Testis (tissue), 3 donors: ENCODE data around the gene ABCA4. TPM values are rescaled to one million over a fixed set of nuclear protein-coding genes. Genes with fewer than 3 reads are reported as not detected.

ENCODE experiments used
- DNase-seq: peaks from one replicate; pipeline ENCODE4 v3.0.0-alpha.2; 2019
- H3K27ac ChIP-seq, 2 donors: fragments of 200-600 bp; sonication (generic); one replicate each; pipeline ENCODE4 v1.5.1; 2019
- H3K27me3 ChIP-seq: fragments of 200-600 bp; sonication (generic); one replicate; pipeline ENCODE4 v1.5.1; 2019
- H3K36me3 ChIP-seq: fragments of 200-600 bp; sonication (generic); one replicate; pipeline ENCODE4 v1.5.1; 2017; ENCODE audit warnings: low read depth; ENCODE audit errors: missing control alignments
- H3K4me1 ChIP-seq: fragments of 200-600 bp; sonication (generic); one replicate; pipeline ENCODE4 v1.5.1; 2019
- H3K4me3 ChIP-seq, 2 donors: fragments of 200-600 bp; sonication (generic); one replicate each; pipeline ENCODE4 v1.5.1; 2017 to 2019
- H3K9me3 ChIP-seq: fragments of 200-600 bp; sonication (generic); one replicate; pipeline ENCODE4 v1.5.1; 2017
- POLR2A ChIP-seq: fragments of 450-650 bp; IDR thresholded peaks from one replicate; pipeline ENCODE4 v1.6.1; 2017; ENCODE audit warnings: antibody characterized with exemption, mild to moderate bottlenecking, moderate library complexity
- WGBS, 2 donors: methylation state at CpG; one replicate each; pipeline ENCODE4 v1.1.5; 2018; 5-methylcytosine and 5-hydroxymethylcytosine counted together
- intact Hi-C: fragments of 100-400 bp; cut with DNase I; formaldehyde crosslinking; loops from one replicate; pipeline ENCODE4 v1.15.1; 2023; ENCODE audit warnings: low total_unique reads
- polyA plus RNA-seq: library from polyadenylated mRNA; stranded (reverse); fragments of 350-450 nt; fragmentation: Illumina TruSeq; extraction: RNeasy Lipid Tissue Mini Kit (QIAGEN cat#74804); gene quantifications from one replicate; pipeline ENCODE4 v1.2.3, GENCODE V29; 2014; ENCODE audit warnings: low read depth, low replicate concordance; ENCODE audit not compliant: insufficient read depth
- total RNA-seq, 2 donors: library from RNA; depleted of rRNA; stranded (reverse); fragments of >200 nt; gene quantifications; one replicate each; pipeline ENCODE4 v1.2.3, GENCODE V29; 2016
- TF ChIP-seq, protein P1 (sequence below), 3 experiments: fragments of 450-650 bp in 2 of 3; fragments of 200-600 bp in 1 of 3; sonication (generic) in 1 of 3; IDR thresholded peaks; one replicate each; pipeline ENCODE4 v1.5.1; 2016 to 2019; ENCODE audit warnings: antibody characterized with exemption in 3 of 3, mild to moderate bottlenecking in 2 of 3, moderate library complexity in 1 of 3

The ABCA4 gene
- total and polyA plus RNA-seq, 3 donors from 2014 or later, result 1.6 to 1.8 (median 1.8) TPM

DNA sequence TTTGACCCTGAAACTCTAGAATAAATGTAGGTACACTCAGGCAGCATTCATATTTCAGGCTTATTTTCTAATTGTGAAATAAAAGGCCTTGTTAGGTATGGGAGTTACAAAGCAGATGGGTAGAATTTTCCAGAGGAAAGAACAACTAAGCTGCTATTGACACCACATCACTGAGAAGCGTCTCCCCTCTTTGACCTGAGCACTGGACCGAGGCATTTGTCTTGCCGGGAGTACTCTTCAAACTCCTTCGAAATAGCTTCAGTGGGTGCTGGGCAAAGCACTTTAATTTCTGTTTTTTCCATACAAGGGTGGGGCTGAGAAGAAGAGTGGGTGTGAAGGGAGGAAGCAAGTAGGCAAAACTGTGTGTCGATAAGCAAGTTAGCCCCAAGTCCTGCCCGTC lies 36.4 kb downstream of the ABCA4 start:
- no peaks in the 10 kb centered on the region for H3K4me1 ChIP-seq
- WGBS, 2 donors, result 85 to 88% methylated on average over 6 of the region's 6 CpGs
- no peak for DNase-seq
- H3K9me3 ChIP-seq, result no peaks in the 10 kb centered on the region
- no peak overlapping the region for H3K27ac ChIP-seq
- TF ChIP-seq, protein P1, sequence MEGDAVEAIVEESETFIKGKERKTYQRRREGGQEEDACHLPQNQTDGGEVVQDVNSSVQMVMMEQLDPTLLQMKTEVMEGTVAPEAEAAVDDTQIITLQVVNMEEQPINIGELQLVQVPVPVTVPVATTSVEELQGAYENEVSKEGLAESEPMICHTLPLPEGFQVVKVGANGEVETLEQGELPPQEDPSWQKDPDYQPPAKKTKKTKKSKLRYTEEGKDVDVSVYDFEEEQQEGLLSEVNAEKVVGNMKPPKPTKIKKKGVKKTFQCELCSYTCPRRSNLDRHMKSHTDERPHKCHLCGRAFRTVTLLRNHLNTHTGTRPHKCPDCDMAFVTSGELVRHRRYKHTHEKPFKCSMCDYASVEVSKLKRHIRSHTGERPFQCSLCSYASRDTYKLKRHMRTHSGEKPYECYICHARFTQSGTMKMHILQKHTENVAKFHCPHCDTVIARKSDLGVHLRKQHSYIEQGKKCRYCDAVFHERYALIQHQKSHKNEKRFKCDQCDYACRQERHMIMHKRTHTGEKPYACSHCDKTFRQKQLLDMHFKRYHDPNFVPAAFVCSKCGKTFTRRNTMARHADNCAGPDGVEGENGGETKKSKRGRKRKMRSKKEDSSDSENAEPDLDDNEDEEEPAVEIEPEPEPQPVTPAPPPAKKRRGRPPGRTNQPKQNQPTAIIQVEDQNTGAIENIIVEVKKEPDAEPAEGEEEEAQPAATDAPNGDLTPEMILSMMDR (IDR thresholded peaks at IDR 0.05), result no peak
- no peak for TF ChIP-seq POLR2A
- no peaks in the 10 kb centered on the region for H3K36me3 ChIP-seq
- intact Hi-C loops, result no loop called here
- H3K4me3 ChIP-seq, result no peak overlapping the region
- no peaks in the 10 kb centered on the region for H3K27me3 ChIP-seq

DNA sequence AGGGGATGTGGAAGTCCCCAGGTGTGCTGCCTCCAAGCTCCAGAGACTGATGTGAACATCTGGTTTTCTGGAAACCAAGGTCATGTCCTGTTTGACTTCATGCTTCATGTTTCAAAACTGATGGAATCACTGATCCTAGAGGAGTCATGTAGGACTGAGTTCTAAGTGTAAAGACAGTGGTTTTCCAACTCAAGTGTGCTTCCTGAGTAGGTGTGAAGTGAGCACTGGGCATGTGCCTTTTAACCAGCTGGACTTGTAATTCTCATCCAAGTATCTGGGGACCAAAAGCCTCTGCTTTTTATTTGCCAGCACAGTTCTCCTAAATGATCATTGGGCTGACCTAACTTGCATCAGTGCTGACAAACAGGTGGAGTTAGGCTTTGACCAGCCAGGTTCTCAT lies 36.9 kb downstream of the ABCA4 start:
- no peak for DNase-seq
- no peaks in the 10 kb centered on the region for H3K4me1 ChIP-seq
- no peaks in the 10 kb centered on the region for H3K27me3 ChIP-seq
- no peak overlapping the region for H3K27ac ChIP-seq
- intact Hi-C loops, result no loop called here
- no peak overlapping the region for H3K4me3 ChIP-seq
- no peaks in the 10 kb centered on the region for H3K9me3 ChIP-seq
- H3K36me3 ChIP-seq, result no peaks in the 10 kb centered on the region
- TF ChIP-seq, protein P1 (IDR thresholded peaks at IDR 0.05), result no peak
- TF ChIP-seq POLR2A, result no peak

DNA sequence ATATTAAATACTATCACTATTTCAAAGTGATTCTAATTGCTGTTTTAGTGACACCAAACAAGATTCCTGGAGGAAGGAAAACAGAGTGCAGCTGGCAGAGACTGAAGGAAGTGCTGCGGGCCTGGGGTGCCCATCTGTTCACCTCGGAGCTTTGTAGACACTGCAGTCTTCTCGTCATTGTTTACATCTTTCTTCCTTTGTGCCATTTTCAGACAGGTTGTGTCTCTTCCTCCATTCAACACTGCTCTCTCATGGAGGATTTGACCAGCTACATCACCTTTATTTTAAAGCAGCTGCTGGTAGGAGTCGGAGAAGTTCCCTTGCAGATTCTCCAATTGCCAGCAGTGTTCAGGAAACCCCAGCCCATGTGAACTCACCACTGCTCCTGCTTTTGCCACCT lies 37.3 kb downstream of the ABCA4 start:
- no peaks in the 10 kb centered on the region for H3K4me1 ChIP-seq
- TF ChIP-seq POLR2A, result no peak
- TF ChIP-seq, protein P1 (IDR thresholded peaks at IDR 0.05), result no peak
- DNase-seq, result no peak
- WGBS, 2 donors, result 76 to 80% methylated on average over 4 of the region's 4 CpGs
- no peak overlapping the region for H3K27ac ChIP-seq
- no peaks in the 10 kb centered on the region for H3K36me3 ChIP-seq
- no peak overlapping the region for H3K4me3 ChIP-seq
- intact Hi-C loops, result no loop called here
- no peaks in the 10 kb centered on the region for H3K9me3 ChIP-seq
- no peaks in the 10 kb centered on the region for H3K27me3 ChIP-seq

DNA sequence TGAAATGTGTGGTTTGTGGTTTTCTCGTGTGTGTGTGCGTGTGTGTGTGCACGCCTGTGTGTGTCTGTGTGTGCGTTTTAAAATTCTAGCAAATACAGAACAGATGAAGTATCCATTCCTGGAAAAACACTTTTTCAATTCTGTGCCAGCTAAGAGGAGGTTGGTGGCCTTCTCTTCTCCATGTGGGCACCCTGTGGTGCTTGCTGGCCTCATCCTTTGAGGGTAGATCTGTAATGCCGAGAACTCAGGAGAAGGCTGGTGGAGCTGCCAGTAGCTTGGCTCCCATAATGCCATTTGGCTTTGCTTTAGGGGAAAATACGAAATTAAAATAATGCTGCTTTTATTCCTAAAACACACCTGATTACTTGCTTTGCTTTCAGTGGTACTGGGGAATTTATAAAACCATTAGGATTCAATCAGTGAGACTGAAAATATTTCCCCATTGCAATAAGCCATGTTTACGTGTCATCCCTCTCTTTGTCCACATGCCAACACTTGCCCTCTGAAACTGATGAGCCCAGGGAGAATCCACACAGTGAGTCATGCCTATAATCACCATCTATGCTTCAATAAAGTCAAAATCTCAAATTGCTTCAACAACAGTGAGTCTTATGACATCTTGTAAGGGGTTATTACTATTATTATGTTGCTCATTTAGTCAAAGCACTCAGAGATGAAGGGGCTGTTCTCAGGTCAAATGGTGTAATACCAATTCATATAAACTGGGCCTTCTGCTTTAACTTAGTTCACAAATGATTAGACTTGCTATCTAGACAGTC lies 39.2 kb downstream of the ABCA4 start:
- 90 to 95% methylated on average over 7 of the region's 7 CpGs for WGBS, 2 donors
- no peak for DNase-seq
- Histone ChIP-seq H3K36me3 (no peaks in the 10 kb centered on the region), H3K27me3 (no peaks in the 10 kb centered on the region), H3K27ac (no peak overlapping the region), H3K9me3 (no peaks in the 10 kb centered on the region), H3K4me1 (no peaks in the 10 kb centered on the region), H3K4me3 (no peak overlapping the region)
- TF ChIP-seq, protein P1 (IDR thresholded peaks at IDR 0.05), result no peak
- TF ChIP-seq POLR2A, result no peak
- intact Hi-C loops, result no loop called here

DNA sequence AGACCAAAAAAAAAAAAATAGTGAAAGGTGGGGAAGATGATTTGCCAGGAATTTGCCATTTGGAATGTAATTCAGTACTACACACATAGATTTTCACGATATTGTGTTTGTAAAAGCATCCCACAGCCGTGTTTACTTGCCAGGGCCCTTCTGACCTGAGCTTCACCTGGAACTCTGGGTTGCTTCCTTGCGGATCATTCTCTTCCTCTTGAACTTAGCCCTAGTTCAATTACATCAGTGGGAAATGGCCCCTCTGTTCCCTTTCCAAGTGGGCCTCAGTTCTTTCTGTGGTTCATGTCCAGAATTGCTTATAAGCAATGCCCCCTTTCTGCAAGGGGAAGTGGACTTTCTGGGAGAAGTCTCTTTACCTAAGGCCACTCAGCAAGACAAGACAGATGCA lies 41.0 kb downstream of the ABCA4 start:
- no peaks in the 10 kb centered on the region for H3K4me1 ChIP-seq
- H3K36me3 ChIP-seq, result no peaks in the 10 kb centered on the region
- no peak overlapping the region for H3K27ac ChIP-seq
- no peak overlapping the region for H3K4me3 ChIP-seq
- 92 to 95% methylated on average over 3 of the region's 3 CpGs for WGBS, 2 donors
- TF ChIP-seq, protein P1 (IDR thresholded peaks at IDR 0.05), result no peak
- TF ChIP-seq POLR2A, result no peak
- intact Hi-C loops, result no loop called here
- H3K9me3 ChIP-seq, result no peaks in the 10 kb centered on the region
- H3K27me3 ChIP-seq, result no peaks in the 10 kb centered on the region
- DNase-seq, result no peak
